GM12878 (cell line): Measurements from ENCODE around the gene INPP1. TPM values are rescaled to one million over a fixed set of nuclear protein-coding genes. Genes with fewer than 3 reads are reported as not detected.

Experiments used
- ATAC-seq: fragments of 200-7000 bp; cut with Tn5 transposase; 3 replicates; pipeline ENCODE4 v1.9.1; 2020; ENCODE audit warnings: mild to moderate bottlenecking, moderate library complexity
- BruUV-seq: library from RNA; stranded (reverse); fragments of 400-500 nt; replicated peaks from 2 replicates; lab custom pipeline; 2021; lab: Mats Ljungman, UMichigan
- CTCF ChIA-PET: fragments of 300-600 bp; sonication (Branson Sonifier 250); formaldehyde crosslinking; extraction: SDS; loops from one replicate; lab custom pipeline; 2021; ENCODE audit warnings: inconsistent platforms; lab: Yijun Ruan, JAX
- POLR2A ChIA-PET: fragments of 350-600 bp; formaldehyde crosslinking; extraction: SDS; loops from one replicate; lab custom pipeline; 2021; ENCODE audit warnings: inconsistent platforms; lab: Charles Lee
- RAD21 ChIA-PET: fragments of 300-600 bp; sonication (Branson Sonifier 250); formaldehyde crosslinking; loops from one replicate; lab custom pipeline; 2023; ENCODE audit warnings: antibody characterized with exemption; ENCODE audit not compliant: unreplicated experiment; lab: Charles Lee
- SMC1A ChIA-PET: fragments of 300-600 bp; sonication (Branson Sonifier 250); formaldehyde crosslinking; loops from one replicate; lab custom pipeline; 2023; ENCODE audit not compliant: unreplicated experiment, uncharacterized antibody; lab: Charles Lee
- DNase-seq: peaks from one replicate; pipeline ENCODE4 v3.0.0-alpha.2; 2011; ENCODE audit warnings: low read depth, low spot score
- FAIRE-seq: peaks from 3 replicates; lab custom pipeline; 2011; peaks lifted over from hg19 to GRCh38; lab: Jason Lieb, UNC
- H2AFZ ChIP-seq: 2 replicates; pipeline ENCODE4 v1.6.0; 2011; ENCODE audit warnings: low read depth, low read length, control low read depth; ENCODE audit not compliant: control insufficient read depth
- H3K27ac ChIP-seq: 2 replicates; pipeline ENCODE4 v1.5.1; 2011; ENCODE audit warnings: control low read depth; ENCODE audit not compliant: control insufficient read depth, insufficient read depth
- H3K27me3 ChIP-seq, 2 experiments: replicated peaks in 1 of 2; 2 replicates each; pipeline versions ENCODE4 v1.6.0 to v1.6.1; 2011; ENCODE audit warnings: low read length in 1 of 2; ENCODE audit not compliant: control insufficient read depth in 2 of 2, insufficient read depth in 2 of 2
- H3K36me3 ChIP-seq, 2 experiments: 2 replicates each; pipeline ENCODE4 v1.5.1; 2011; ENCODE audit warnings: low read length in 1 of 2; ENCODE audit not compliant: control insufficient read depth in 2 of 2, insufficient read depth in 2 of 2
- H3K4me1 ChIP-seq: 2 replicates; pipeline ENCODE4 v1.6.1; 2011; ENCODE audit warnings: mild to moderate bottlenecking, low read length, moderate library complexity, mixed read lengths; ENCODE audit not compliant: control insufficient read depth, insufficient read depth
- H3K4me2 ChIP-seq: 2 replicates; pipeline ENCODE4 v1.6.0; 2011; ENCODE audit warnings: control low read depth; ENCODE audit not compliant: control insufficient read depth, insufficient read depth
- H3K4me3 ChIP-seq: fragments of 200-600 bp; sonication (generic); 2 replicates; pipeline ENCODE4 v1.5.1; 2016
- H3K79me2 ChIP-seq: 2 replicates; pipeline ENCODE4 v1.6.0; 2011; ENCODE audit warnings: low read length; ENCODE audit not compliant: control insufficient read depth, insufficient read depth
- H3K9ac ChIP-seq: 2 replicates; pipeline ENCODE4 v1.8.0; 2011; ENCODE audit warnings: low read length, control low read depth, mixed read lengths; ENCODE audit not compliant: control insufficient read depth, insufficient read depth
- H3K9me3 ChIP-seq: replicated peaks from 3 replicates; pipeline ENCODE4 v1.5.1; 2011; ENCODE audit warnings: mild to moderate bottlenecking, low read length; ENCODE audit not compliant: control insufficient read depth, insufficient read depth
- H4K20me1 ChIP-seq: 2 replicates; pipeline ENCODE4 v1.6.0; 2011; ENCODE audit not compliant: control insufficient read depth, insufficient read depth
- RBBP5 ChIP-seq: fragments of 200-600 bp; sonication (generic); conservative IDR thresholded peaks from 2 replicates; pipeline ENCODE4 v1.6.1; 2016
- WGBS: methylation state at CpG from one replicate; pipeline ENCODE4 v1.1.6; 2016; ENCODE audit warnings: low lambda C conversion rate; ENCODE audit not compliant: insufficient replicate concordance, insufficient coverage; ENCODE audit errors: missing lambda C conversion rate; 5-methylcytosine and 5-hydroxymethylcytosine counted together
- in situ Hi-C: fragments of 300-500 bp; cut with MboI; formaldehyde crosslinking; loops from 9 replicates; pipeline ENCODE4 v1.14.3; 2018; ENCODE audit warnings: mixed read lengths
- intact Hi-C: fragments of 100-400 bp; cut with micrococcal nuclease; formaldehyde crosslinking; loops from one replicate; pipeline ENCODE4 v1.14.2; 2022; ENCODE audit not compliant: unreplicated experiment
- polyA plus RNA-seq, 11 experiments: library from polyadenylated mRNA; depleted of rRNA in 4 of 11; unstranded in 6 of 11; stranded (reverse) in 5 of 11; fragments of >200 nt; fragmentation: Nextera tagmentation in 4 of 11; fragmentation: Illumina TruSeq in 1 of 11; extraction: Ambion mirVana in 4 of 11; extraction: Trizol in 1 of 11; gene quantifications; 1 replicate in 1 of 11; 2 replicates in 10 of 11; pipeline versions ENCODE4 v1.2.1 to v1.2.3, GENCODE V29; 2011 to 2016; ENCODE audit warnings: inconsistent platforms in 2 of 11, missing spikeins in 2 of 11, low read depth in 1 of 11
- total RNA-seq, 4 experiments: library from RNA; depleted of rRNA in 3 of 4; stranded (reverse); fragments of >200 nt in 3 of 4; fragmentation: Illumina TruSeq in 1 of 4; extraction: Trizol in 1 of 4; gene quantifications; 2 replicates each; pipeline versions ENCODE4 v1.2.1 to v1.2.3, GENCODE V29; 2013 to 2021
- TF ChIP-seq, protein P1 (sequence below): IDR thresholded peaks from 2 replicates; pipeline ENCODE4 v1.6.1; 2011; ENCODE audit warnings: mild to moderate bottlenecking, low read depth, low read length, moderate library complexity; ENCODE audit not compliant: insufficient replicate concordance
- TF ChIP-seq, protein P2 (sequence below): IDR thresholded peaks from 2 replicates; pipeline ENCODE4 v1.6.1; 2011; ENCODE audit warnings: borderline replicate concordance, low read depth, mild to moderate bottlenecking, moderate library complexity, low read length; ENCODE audit not compliant: insufficient read depth, poor library complexity, severe bottlenecking

Gene INPP1
- total and polyA plus RNA-seq, 10 of the 15 experiments (the other 5 are each of a cell fraction or from before 2014, with no cell fraction given) = 3.3 to 17.9 (median 11.1) TPM

DNA sequence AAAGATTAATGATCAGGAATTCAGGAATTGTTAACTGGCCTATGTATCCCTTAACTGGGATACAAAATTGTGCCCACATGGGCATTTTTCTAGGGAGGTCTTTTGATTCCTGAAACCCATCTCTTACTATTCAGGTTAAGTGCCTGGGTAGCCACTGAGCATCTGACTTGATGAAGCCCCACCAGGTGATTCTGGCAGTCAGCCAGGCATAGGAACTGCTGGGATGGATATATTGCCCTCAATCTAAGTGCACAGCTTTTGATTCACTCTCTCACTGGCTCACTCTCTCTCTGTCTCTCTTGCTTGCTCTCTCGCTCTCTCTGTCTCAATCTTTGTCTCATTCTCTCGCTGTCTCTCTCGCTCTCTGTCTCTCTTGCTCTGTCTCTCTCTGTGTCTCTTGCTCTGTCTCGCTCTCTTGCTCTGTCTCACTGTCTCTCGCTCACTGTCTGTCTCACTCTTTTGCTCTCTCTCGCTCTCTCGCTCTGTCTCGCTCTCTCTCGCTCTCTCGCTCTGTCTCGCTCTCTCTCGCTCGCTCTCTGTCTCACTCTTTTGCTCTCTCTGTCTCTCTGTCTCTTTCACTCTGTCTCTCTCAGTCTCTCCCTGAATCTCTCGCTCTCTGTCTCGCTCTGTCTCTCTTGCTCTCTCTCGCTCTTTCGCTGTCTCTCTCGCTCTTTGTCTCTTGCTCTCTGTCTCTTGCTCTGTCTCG, 22.3 kb downstream of the INPP1 start:
- Histone ChIP-seq H3K4me1 (no peaks in the 10 kb centered on the region), H3K9ac (no peak overlapping the region), H2AFZ (no peak overlapping the region), H3K4me2 (no peak overlapping the region), H3K79me2 (peaks cover 2% of the 10 kb centered on the region), H3K27ac (no peak overlapping the region), H3K27me3 (no peaks in the 10 kb centered on the region), H3K4me3 (no peak overlapping the region), H3K9me3 (no peaks in the 10 kb centered on the region), H4K20me1 (no peaks in the 10 kb centered on the region), H3K36me3 (no peaks in the 10 kb centered on the region)
- ChIA-PET POLR2A (no interaction called here), RAD21 (interaction anchor here (1.0 kb wide), 1 partner anchor 314 kb away, joined by 3 read pairs; no protein-coding TSS in a partner anchor), CTCF (interaction anchor here (1.0 to 2.4 kb wide), 3 partner anchors 21 to 315 kb away, joined by 3 to 9 read pairs (median 8); partner anchors contain the start of gene INPP1), SMC1A (interaction anchor here (1.1 to 2.6 kb wide), 3 partner anchors 10 to 21 kb away, joined by 3 to 15 read pairs (median 3); partner anchors contain the start of gene INPP1)
- in situ Hi-C loops = no loop called here
- FAIRE-seq (no peak), DNase-seq (no peak), ATAC-seq (no peak)
- TF ChIP-seq, protein P1, sequence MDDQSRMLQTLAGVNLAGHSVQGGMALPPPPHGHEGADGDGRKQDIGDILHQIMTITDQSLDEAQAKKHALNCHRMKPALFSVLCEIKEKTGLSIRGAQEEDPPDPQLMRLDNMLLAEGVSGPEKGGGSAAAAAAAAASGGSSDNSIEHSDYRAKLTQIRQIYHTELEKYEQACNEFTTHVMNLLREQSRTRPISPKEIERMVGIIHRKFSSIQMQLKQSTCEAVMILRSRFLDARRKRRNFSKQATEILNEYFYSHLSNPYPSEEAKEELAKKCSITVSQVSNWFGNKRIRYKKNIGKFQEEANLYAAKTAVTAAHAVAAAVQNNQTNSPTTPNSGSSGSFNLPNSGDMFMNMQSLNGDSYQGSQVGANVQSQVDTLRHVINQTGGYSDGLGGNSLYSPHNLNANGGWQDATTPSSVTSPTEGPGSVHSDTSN = peak; percentile 34
- TF ChIP-seq, protein P2, sequence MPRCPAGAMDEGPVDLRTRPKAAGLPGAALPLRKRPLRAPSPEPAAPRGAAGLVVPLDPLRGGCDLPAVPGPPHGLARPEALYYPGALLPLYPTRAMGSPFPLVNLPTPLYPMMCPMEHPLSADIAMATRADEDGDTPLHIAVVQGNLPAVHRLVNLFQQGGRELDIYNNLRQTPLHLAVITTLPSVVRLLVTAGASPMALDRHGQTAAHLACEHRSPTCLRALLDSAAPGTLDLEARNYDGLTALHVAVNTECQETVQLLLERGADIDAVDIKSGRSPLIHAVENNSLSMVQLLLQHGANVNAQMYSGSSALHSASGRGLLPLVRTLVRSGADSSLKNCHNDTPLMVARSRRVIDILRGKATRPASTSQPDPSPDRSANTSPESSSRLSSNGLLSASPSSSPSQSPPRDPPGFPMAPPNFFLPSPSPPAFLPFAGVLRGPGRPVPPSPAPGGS = peak; percentile 91
- TF ChIP-seq RBBP5 = no peak
- 91% methylated on average over 19 of the region's 19 CpGs for WGBS
- intact Hi-C loops = no loop called here
- BruUV-seq = no TSS peak
